ENCODE measurements around the gene PSMC3.

PSMC3 gene

GRCh38 chr11:47414685-47415070, 11.6 kb downstream of the PSMC3 start:
- H3K27ac ChIP-seq, result no peak overlapping the region
- no peak for DNase-seq (ENCODE audit: low read depth, low spot score)

DNA sequence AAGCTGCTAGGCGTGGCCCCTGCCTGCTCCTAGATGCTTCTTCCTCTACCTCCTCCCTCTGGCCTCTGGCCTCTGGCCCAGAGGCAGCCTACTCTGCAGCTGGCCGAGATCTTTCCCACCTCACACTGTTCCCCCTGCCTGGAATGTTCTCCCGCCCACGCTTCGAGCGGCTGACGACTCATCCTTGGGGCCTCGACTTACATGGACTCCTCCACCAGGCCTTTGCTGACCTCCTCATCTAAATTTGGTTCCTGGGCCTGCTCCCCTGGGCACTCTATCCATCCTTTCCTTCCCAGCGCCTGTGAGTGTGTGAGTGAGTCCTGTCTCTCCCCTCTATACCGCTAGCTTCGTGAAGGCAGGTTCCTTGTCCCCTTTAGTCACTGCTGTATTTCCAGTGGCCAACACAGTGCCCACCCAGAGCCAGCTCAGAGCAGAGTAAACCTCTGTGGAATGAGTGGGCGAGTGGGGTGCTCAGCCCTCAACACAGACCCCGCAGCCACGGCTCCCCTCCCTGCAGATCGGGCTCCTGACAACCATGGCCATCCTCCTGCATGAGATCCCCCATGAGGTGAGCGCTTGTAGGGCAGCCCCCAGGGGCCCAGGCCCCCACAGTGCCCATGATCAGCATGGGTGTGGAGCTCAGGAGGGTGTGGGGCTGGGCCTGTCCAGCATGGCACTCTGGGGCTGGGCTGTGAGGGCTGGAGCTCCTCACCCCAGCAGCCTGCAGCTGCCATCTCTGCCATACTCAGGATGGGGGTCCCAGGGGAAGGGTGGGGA, 12.1 kb downstream of the PSMC3 start:
- DNase-seq (ENCODE audit: low read depth, low spot score), result no peak
- H3K27ac ChIP-seq, result no peak overlapping the region

DNA sequence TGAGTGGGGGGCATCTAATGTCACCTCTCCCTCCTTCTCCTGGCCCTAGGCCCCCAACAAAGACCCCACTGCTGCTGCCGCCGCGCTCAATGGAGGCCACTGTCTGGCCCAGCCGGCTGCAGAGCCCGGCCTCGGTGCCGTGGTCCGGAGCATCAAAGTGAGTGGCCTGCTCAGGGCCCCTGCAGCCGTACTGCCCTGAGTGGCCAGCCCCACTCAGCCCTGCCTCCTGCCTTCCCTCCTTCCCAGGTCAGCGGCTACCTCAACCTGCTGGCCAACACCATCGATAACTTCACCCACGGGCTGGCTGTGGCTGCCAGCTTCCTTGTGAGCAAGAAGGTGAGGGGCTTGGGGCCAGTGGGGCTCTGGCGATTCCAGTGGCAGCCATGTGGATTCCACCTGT, 12.9 kb downstream of the PSMC3 start:
- H3K27ac ChIP-seq, result no peak overlapping the region
- DNase-seq (ENCODE audit: low read depth, low spot score), result no peak

DNA sequence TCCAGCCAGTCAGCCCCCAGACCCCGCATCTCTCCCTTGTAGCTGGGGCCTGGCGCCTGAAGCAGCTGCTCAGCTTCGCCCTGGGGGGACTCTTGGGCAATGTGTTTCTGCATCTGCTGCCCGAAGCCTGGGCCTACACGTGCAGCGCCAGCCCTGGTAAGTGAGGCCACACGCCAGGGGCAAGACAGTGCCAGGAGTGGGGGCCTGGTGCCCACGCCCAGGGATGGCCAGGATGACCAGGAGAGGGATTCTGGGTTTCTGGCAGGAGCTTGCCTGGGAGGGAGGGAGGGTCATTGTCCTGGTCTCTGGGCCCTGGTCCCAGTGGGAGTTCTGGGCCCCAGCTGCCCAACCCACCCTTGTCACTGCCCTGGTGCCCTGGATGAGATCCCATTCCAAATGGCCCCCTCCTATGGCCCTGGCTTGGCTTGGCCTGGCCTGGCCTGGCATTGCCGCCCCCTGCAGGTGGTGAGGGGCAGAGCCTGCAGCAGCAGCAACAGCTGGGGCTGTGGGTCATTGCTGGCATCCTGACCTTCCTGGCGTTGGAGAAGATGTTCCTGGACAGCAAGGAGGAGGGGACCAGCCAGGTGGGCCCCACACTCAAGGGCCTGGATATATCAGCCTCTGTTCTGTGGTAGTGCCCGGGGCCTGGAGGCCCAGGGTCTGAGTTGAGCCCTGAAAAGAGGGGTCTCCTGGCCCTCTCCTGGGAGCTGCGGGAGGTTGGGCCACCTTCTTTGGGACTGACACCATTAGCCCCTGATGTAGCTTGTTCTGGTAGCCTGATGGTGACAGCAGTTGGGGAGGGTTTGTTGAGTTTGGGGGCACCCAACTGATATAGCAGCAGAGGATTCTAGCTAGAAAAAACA, 14.1 kb downstream of the PSMC3 start:
- DNase-seq (ENCODE audit: low read depth, low spot score), result no peak
- H3K27ac ChIP-seq, result no peak overlapping the region

DNA sequence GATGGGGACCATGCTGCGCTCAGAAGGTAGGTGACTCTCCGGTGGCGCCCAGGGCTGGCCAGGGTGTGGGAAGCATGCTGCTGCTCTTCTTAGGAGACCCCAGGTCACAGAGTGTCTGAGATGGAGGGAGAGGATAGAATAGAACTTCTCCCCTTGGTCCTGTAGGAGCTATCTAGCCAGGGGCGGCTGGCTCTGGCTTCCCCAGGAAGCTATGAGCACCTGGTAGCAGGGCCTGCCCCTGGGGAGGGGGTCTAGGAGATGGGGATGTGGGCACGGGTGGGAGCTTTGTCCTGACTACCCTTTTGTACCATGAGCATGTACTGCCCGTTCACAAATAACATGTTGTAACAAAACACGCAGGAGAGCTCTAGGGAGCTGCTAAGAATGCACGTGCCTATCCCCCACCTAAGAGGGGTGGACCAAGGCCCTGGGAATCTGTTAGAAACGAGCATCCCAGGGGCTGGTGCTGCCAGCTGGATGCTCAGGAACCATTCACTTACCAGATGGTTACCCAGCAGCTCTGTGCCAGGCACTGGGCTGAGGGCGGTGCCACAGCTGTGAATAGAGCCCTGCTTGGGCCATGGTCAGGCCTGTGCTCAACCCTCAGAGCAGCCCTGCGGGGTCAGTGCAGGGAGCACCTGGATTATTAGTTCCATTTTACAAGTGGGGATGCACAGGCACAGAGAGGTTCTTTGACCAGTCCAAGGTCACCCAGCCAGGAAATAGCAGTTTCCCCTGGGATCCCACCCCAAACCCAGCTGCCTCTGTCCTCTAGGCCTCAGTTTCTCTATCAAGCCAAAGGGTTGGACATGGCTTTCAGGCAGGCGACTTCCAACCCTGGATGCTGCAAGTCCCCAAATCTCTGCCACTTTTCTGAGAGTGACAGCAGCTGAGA, 15.6 kb downstream of the PSMC3 start:
- no peak overlapping the region for H3K27ac ChIP-seq
- DNase-seq (ENCODE audit: low read depth, low spot score), result no peak

- peak overlapping the region; percentile 97 for H3K27ac ChIP-seq
- peak; percentile 14 for DNase-seq (ENCODE audit: low read depth, low spot score)
Observed at GRCh38 chr11:47409440-47410369, 16.5 kb downstream of the PSMC3 start.

GRCh38 chr11:47408598-47409439, 17.4 kb downstream of the PSMC3 start:
- H3K27ac ChIP-seq, result peak overlapping the region; percentile 97
- peak; percentile 55 for DNase-seq (ENCODE audit: low read depth, low spot score)

- peak; percentile 81 for DNase-seq (ENCODE audit: low read depth, low spot score)
- H3K27ac ChIP-seq, result peak within 1 kb of the TSS; percentile 97
Observed at GRCh38 chr11:47407746-47408590, 18.3 kb downstream of the PSMC3 start, which contains the start of gene SLC39A13. TSS of gene SLC39A13 (plus strand) at chr11:47408590. CDS start at chr11:47410095, 1,505 bp downstream.

- no peak for DNase-seq (ENCODE audit: low read depth, low spot score)
- H3K27ac ChIP-seq, result peak overlapping the region; percentile 97
Observed at GRCh38 chr11:47406896-47407745, 19.1 kb downstream of the PSMC3 start.

DNA sequence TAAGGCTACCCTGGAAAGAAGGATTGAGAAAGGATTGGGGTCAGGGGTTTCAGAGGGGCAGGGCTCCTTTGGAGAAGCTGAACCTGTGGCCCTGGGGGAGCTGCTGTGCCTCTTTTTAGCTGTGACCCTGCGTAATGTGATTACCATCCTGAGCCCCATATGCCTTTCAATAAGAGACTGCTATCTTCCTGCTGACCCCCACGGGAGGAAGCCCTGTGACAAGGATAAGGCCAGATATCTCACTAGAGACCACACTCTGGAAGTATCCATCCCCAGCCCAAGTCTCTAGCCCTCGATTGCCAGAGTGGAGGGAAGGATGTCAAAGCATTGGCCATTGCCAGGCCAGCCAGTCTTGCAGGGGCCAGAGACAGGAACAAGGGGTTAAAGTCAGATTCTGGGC, 22.7 kb downstream of the PSMC3 start:
- H3K27ac ChIP-seq, result no peak overlapping the region

DNA sequence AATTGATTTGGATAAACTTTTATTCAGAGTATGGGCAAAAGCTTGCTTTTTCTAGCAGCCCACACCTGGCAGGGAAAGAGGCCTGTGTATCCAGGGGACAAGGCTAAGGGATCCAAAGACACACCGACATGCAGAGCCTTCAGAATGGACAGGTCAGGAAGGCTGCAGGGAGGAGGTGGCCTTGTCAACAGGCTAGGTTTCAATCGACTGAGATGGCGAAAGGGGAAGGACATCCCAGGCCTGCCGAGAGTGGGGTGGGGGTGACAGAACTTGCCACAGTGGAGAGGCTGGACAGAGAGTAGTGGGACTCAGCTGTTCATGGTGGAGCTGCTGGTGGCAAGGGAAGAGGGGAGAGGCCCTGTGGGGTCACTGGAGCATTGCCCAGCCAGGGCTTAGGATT, 23.1 kb downstream of the PSMC3 start:
- DNase-seq (ENCODE audit: low read depth, low spot score), result no peak
- H3K27ac ChIP-seq, result no peak overlapping the region

More for the DNA sequence above, 22.7 kb downstream of the PSMC3 start:
- no peak for DNase-seq (ENCODE audit: low read depth, low spot score)

DNA sequence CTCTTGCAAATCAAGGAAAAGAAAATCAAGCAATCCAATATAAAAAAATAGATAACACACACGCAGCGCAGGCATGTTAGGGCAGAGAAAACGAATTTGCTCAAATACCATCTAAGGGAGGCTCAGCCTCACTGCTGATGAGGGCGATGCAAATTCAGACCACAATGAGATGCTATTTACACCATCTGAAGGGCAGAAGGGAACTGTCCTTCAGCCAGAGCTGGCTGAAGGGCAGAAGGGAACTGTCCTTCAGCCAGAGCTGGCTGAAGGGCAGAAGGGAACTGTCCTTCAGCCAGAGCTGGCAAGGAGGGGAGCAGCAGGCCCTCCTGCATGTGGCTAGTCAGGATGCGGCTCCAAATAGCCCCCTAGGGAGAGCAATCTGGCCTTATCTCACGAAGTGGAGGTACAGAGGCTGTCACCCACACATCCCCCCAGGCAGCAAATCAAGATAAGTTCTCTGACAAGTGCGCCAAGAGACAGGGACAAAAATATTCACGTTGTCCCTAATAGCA, 25.4 kb downstream of the PSMC3 start:
- no peak overlapping the region for H3K27ac ChIP-seq
- no peak for DNase-seq (ENCODE audit: low read depth, low spot score)

DNA sequence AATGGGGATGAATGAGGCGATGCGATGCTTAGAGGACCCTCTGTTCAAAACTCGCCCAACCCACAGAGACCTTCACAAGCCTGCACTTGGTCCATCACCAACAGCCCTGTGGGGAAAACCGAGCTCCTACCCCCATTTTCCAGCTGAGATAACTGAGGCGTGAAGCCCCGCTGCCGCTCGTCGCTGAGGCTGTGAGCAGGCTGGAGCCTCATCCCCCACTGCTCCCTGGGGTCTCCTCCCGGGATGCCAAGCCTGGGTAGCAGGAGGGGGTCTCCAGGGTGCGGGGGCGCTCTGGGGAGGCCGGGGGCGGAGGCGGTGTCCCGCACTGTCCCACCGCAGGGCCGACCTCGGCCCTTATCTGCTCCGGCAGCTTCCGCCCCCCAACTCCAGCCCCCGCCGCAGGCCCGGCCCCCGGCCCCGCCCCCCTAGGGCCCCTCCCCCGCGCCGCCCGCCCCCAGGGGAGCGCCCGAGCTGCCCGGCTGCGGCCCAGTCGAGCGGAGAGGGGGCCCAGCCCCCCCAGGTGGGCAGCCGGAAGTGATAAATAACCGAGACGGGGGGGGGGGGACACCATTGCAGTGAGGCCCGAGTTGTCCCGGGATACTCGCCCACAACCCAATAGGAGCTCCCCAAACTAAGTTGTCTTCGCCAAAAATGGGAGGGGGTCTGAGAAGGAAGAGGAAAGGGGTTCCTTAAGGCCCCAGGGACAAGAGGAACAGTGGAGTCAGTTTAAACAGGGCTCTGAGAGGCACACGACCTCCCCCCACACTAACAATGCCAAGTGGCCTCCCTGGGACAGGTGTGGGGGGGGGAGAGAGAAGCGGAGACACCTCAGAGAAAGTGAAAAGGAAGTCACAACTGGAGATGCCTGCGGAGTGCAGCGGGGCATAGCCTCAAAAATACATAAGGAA, 26.1 kb downstream of the PSMC3 start:
- no peak for DNase-seq (ENCODE audit: low read depth, low spot score)
- H3K27ac ChIP-seq, result no peak overlapping the region

DNA sequence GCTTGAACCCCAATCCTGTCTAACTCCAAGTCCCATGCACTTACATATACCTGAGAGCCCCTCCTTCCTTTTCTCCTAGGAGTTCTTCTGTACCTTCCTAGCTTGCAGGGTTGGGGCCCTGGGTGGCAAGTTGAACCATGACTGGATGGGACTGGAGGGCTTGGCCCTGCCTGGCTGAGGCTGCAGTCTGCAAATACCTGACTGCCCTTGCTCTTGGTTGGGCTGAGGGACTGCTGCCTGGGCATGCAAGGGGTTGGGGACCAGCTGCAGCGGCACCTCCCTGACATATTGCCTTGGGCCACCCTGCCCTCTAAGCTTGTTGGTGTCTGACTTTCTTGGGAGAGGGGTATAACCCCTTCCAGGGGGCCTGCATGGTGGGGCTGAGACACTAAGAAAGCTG, 27.7 kb downstream of the PSMC3 start:
- no peak overlapping the region for H3K27ac ChIP-seq
- no peak for DNase-seq (ENCODE audit: low read depth, low spot score)

DNA sequence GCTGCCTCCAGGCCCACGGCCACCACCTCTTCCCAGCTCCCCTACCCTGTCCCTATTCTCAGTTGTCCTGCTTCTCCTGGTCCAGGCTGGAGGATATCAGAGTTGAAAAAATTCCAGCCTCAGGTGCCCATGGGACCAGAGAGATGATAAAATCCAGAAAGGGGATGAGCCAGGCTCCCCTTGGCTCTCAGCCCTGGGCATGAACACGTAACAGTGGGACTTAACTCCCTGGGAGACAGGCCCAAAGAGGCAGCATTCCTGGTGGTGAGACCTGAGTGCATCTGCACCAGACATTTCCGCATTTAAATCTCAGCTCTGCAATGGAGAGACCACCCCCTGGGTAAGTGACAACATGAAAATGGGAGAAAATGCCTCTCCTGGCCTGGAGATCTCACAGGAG, 28.2 kb downstream of the PSMC3 start:
- H3K27ac ChIP-seq, result no peak overlapping the region
- no peak for DNase-seq (ENCODE audit: low read depth, low spot score)

DNA sequence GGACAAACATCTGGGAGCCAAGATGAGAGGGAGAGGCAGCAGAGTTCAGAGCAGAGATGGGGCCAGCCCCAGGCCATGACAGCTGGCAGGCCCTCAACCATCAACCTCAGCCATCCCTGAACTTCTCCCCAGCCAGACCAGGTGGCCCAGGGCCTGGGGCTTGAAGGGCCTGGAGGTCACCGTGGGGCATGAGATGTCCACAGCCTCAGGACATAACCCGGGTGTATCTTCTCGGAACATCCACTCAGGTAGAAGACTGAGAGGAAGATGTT, 30.3 kb downstream of the PSMC3 start:
- H3K27ac ChIP-seq, result no peak overlapping the region
- no peak for DNase-seq (ENCODE audit: low read depth, low spot score)
